ENCODE measurements around the gene PTPRN2.

- no peak for TF ChIP-seq POLR2AphosphoS5 (IDR thresholded peaks at IDR 0.05; ENCODE audit: low read depth, low read length)
- no peak for TF ChIP-seq CTCF (IDR thresholded peaks at IDR 0.05 in 2 of 3, conservative IDR thresholded peaks at IDR 0.05 in 1 of 3; ENCODE audit: borderline replicate concordance in 1 of 3, insufficient read depth in 1 of 3, low read depth in 2 of 3, low read length in 2 of 3)
- TF ChIP-seq EZH2 (IDR thresholded peaks at IDR 0.05): no peak
- no peak for TF ChIP-seq REST (IDR thresholded peaks at IDR 0.05; ENCODE audit: low read depth)
- no peak for TF ChIP-seq ZNF274 (IDR thresholded peaks at IDR 0.05; ENCODE audit: low read depth, low read length)
- no peak for TF ChIP-seq POLR2A (IDR thresholded peaks at IDR 0.05; ENCODE audit: borderline replicate concordance, extremely low read depth, insufficient read depth, insufficient read length)
- no peak for TF ChIP-seq SP1 (IDR thresholded peaks at IDR 0.05; ENCODE audit: low read depth)
- TF ChIP-seq RAD21 (IDR thresholded peaks at IDR 0.05; ENCODE audit: low read depth): no peak
- no peak for TF ChIP-seq EZH2phosphoT487 (IDR thresholded peaks at IDR 0.05; ENCODE audit: borderline replicate concordance)
These were observed 811.9 kb downstream of the PTPRN2 start for GRCh38 chr7:157775560-157776332.
